ENCODE results near the gene SYT17. TPM values are rescaled to one million over a fixed set of nuclear protein-coding genes. Genes with fewer than 3 reads are reported as not detected.

Gene SYT17
- total RNA-seq, 1 experiment from 2014 or later, result 11.8 TPM

DNA sequence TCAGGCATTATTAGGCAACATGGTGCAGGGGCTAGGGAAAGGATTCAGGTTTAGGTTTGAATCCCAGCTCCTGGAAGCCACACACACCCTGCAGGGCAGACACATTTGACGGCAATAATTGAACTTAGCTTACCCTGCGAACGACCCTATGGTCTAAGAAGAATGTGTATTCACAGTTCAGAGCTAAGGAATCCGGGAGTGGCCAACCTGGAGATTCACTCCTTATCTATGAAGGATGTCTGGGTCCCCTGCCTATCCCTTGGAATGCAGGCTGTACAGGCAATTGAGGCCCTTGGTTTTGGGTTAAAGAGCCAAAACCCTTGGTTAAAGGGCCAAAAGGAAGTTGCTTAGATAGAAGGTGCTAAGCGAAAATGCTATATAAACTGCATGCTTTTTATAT is 2.9 kb upstream of the SYT17 start:
- ChIA-PET CTCF (no interaction called here), POLR2A (ENCODE audit: unreplicated experiment) (no interaction called here)
- H3K36me3 ChIP-seq (ENCODE audit: low read depth, low read length), result no peaks in the 10 kb centered on the region
- ATAC-seq, result no peak
- H2AFZ ChIP-seq (ENCODE audit: low read length), result no peak overlapping the region
- no peaks in the 10 kb centered on the region for H3K27me3 ChIP-seq (ENCODE audit: low read length)
- H3K4me2 ChIP-seq (ENCODE audit: low read length), result no peak overlapping the region
- intact Hi-C loops (cut with micrococcal nuclease), result loop anchor here (5.0 to 10.0 kb wide), 2 partner anchors 50 to 212 kb away; partner anchors contain the start of gene ITPRIPL2
- no peaks in the 10 kb centered on the region for H3F3A ChIP-seq (ENCODE audit: low read length, unreplicated experiment)
- no peaks in the 10 kb centered on the region for H3K9me3 ChIP-seq (ENCODE audit: low read length)
- TF ChIP-seq, protein P1, sequence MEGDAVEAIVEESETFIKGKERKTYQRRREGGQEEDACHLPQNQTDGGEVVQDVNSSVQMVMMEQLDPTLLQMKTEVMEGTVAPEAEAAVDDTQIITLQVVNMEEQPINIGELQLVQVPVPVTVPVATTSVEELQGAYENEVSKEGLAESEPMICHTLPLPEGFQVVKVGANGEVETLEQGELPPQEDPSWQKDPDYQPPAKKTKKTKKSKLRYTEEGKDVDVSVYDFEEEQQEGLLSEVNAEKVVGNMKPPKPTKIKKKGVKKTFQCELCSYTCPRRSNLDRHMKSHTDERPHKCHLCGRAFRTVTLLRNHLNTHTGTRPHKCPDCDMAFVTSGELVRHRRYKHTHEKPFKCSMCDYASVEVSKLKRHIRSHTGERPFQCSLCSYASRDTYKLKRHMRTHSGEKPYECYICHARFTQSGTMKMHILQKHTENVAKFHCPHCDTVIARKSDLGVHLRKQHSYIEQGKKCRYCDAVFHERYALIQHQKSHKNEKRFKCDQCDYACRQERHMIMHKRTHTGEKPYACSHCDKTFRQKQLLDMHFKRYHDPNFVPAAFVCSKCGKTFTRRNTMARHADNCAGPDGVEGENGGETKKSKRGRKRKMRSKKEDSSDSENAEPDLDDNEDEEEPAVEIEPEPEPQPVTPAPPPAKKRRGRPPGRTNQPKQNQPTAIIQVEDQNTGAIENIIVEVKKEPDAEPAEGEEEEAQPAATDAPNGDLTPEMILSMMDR (conservative IDR thresholded peaks at IDR 0.05; ENCODE audit: low read depth, low read length), result no peak
- no peak for TF ChIP-seq EZH2phosphoT487 (IDR thresholded peaks at IDR 0.05; ENCODE audit: borderline replicate concordance, low read length)
- TF ChIP-seq EZH2 (IDR thresholded peaks at IDR 0.05; ENCODE audit: low read length, unreplicated experiment), result no peak
- H3K9me2 ChIP-seq (replicated peaks; ENCODE audit: low read length), result no peaks in the 10 kb centered on the region
- no peaks in the 10 kb centered on the region for H3K79me2 ChIP-seq (ENCODE audit: low read length)
- H3K27ac ChIP-seq (ENCODE audit: low read length), result no peak overlapping the region
- H3K4me1 ChIP-seq (ENCODE audit: insufficient read depth, low read length), result no peaks in the 10 kb centered on the region
- no peak overlapping the region for H3K4me3 ChIP-seq (ENCODE audit: low read length)
- no peaks in the 10 kb centered on the region for H4K20me1 ChIP-seq (ENCODE audit: low read length)
- BruUV-seq (replicated peaks), result no TSS peak
- H3K9ac ChIP-seq (ENCODE audit: low read length), result no peak overlapping the region
- peak; percentile 10 for DNase-seq

DNA sequence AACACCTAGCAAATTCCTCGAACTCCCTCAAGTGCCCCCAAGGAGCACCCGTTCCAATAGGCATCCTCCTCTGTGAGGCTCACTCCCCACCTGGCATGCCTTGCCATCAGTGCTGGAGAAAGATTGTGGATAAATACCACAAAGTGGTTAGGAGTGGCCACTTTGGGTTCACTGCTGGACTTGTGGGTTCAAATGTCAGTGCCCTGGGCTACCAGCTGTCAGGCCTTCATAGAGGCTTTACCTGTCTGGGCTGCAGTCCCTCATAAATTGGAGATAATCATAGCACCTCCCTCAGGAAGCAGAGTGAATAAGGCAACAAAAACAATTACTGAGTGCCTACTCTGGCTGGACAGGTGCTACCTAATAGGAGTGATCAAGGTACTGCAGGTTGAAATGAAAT is 1.5 kb upstream of the SYT17 start:
- Histone ChIP-seq H3K36me3 (ENCODE audit: low read depth, low read length) (no peaks in the 10 kb centered on the region), H3K9me3 (ENCODE audit: low read length) (no peaks in the 10 kb centered on the region), H4K20me1 (ENCODE audit: low read length) (no peaks in the 10 kb centered on the region), H3K4me2 (ENCODE audit: low read length) (no peak overlapping the region), H3K79me2 (ENCODE audit: low read length) (no peaks in the 10 kb centered on the region), H3K9ac (ENCODE audit: low read length) (no peak overlapping the region), H3K4me3 (ENCODE audit: low read length) (no peak overlapping the region), H3K27me3 (ENCODE audit: low read length) (no peaks in the 10 kb centered on the region), H3K9me2 (replicated peaks; ENCODE audit: low read length) (no peaks in the 10 kb centered on the region), H3F3A (ENCODE audit: low read length, unreplicated experiment) (no peaks in the 10 kb centered on the region), H3K4me1 (ENCODE audit: insufficient read depth, low read length) (no peaks in the 10 kb centered on the region), H2AFZ (ENCODE audit: low read length) (no peak overlapping the region), H3K27ac (ENCODE audit: low read length) (no peak overlapping the region)
- POLR2A ChIA-PET (ENCODE audit: unreplicated experiment), result no interaction called here
- DNase-seq (peak; percentile 17), ATAC-seq (no peak)
- CTCF ChIA-PET, result interaction anchor here (0.9 kb wide), 1 partner anchor 81 kb away, joined by 3 read pairs; no protein-coding TSS in a partner anchor
- BruUV-seq (replicated peaks), result no TSS peak
- intact Hi-C loops (cut with micrococcal nuclease), result loop anchor here (5.0 to 10.0 kb wide), 2 partner anchors 52 to 211 kb away; partner anchors contain the start of gene ITPRIPL2
- no peak for TF ChIP-seq EZH2 (IDR thresholded peaks at IDR 0.05; ENCODE audit: low read length, unreplicated experiment)
- TF ChIP-seq, protein P1 (conservative IDR thresholded peaks at IDR 0.05; ENCODE audit: low read depth, low read length), result peak; percentile 35; the same call in 1 of the 2 replicates

DNA sequence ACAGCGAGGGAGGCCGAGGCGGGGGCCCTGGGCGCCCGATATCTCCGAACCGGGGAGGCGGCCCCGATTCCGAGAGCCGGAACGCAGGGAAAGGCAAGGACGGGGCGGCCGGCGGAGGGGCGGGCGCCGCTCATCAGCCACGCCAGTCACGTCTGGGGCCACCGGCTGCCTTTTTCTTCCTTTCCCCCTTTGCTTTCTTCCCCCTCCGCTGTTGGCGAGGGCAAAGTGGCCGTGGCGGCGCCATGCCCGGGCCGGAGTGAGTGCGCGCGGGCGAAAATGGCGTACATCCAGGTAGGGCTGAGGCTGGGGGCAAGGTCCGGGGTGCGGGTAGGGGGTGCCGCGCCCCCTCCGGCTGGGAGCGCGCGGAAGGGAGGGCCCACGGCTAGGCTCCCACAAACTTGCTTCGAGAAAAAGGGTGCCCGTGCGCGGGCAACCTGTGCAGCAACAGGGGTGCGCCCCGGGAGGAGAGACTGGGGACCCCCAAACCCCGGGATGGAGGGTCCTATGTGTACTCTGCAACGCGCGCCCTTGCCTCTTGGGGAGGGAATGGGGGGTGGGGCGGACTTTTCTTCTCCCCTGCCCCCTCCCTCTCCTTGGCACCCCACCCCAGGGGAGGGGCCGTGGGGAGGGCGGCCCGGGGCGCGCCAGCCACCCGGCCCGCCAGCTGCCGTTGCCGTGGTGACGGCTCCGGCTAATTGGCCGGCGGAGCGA is 486 bp downstream of the SYT17 start:
- Histone ChIP-seq H3K9ac (ENCODE audit: low read length) (peak overlapping the region; percentile 52), H3F3A (ENCODE audit: low read length, unreplicated experiment) (no peaks in the 10 kb centered on the region), H3K9me3 (ENCODE audit: low read length) (no peaks in the 10 kb centered on the region), H3K79me2 (ENCODE audit: low read length) (no peaks in the 10 kb centered on the region), H3K36me3 (ENCODE audit: low read depth, low read length) (no peaks in the 10 kb centered on the region), H2AFZ (ENCODE audit: low read length) (peak overlapping the region; percentile 84), H4K20me1 (ENCODE audit: low read length) (no peaks in the 10 kb centered on the region), H3K4me1 (ENCODE audit: insufficient read depth, low read length) (no peaks in the 10 kb centered on the region), H3K9me2 (replicated peaks; ENCODE audit: low read length) (no peaks in the 10 kb centered on the region), H3K4me2 (ENCODE audit: low read length) (peak overlapping the region; percentile 91), H3K27me3 (ENCODE audit: low read length) (no peaks in the 10 kb centered on the region), H3K4me3 (ENCODE audit: low read length) (peak overlapping the region; percentile 79), H3K27ac (ENCODE audit: low read length) (no peak overlapping the region)
- CTCF ChIA-PET, result no interaction called here
- TF ChIP-seq EZH2 (IDR thresholded peaks at IDR 0.05; ENCODE audit: low read length, unreplicated experiment), result no peak
- no peak for TF ChIP-seq EZH2phosphoT487 (IDR thresholded peaks at IDR 0.05; ENCODE audit: borderline replicate concordance, low read length)
- TF ChIP-seq, protein P1 (conservative IDR thresholded peaks at IDR 0.05; ENCODE audit: low read depth, low read length), result no peak
- BruUV-seq (replicated peaks), result no TSS peak
- intact Hi-C loops (cut with micrococcal nuclease), result loop anchor here (5.0 to 10.0 kb wide), 2 partner anchors 54 to 209 kb away; partner anchors contain the start of gene ITPRIPL2
- POLR2A ChIA-PET (ENCODE audit: unreplicated experiment), result no interaction called here
- ATAC-seq (peak; percentile 37), DNase-seq (peak; percentile 21)
